22Rv1 (cell line): Measurements from ENCODE around the gene OCA2.
"Not testable (repeated sequence)": the region's sequence is repeated elsewhere in the genome, so short reads cannot be mapped to it uniquely, and the experiment has no call there.

ENCODE experiments used
- H3K27ac ChIP-seq: fragments of 450-650 bp; 2 replicates; pipeline ENCODE4 v1.5.1; 2017
- CTCF ChIP-seq: fragments of 450-650 bp; IDR thresholded peaks from 2 replicates; pipeline ENCODE4 v1.5.1; 2017; ENCODE audit warnings: mild to moderate bottlenecking
- ZFX ChIP-seq: fragments of 450-650 bp; IDR thresholded peaks from 2 replicates; pipeline ENCODE4 v1.6.1; 2017; ENCODE audit warnings: antibody characterized with exemption, borderline replicate concordance

The OCA2 gene

GRCh38 chr15:28098766-28099554, at the start of gene OCA2:
Gene OCA2 (minus strand): TSS chr15:28099315. CDS start chr15:28081874, 17,441 bp downstream.
- peak; percentile 66 for TF ChIP-seq CTCF
- no peak for TF ChIP-seq ZFX
- H3K27ac ChIP-seq: no peak within 1 kb of the TSS

GRCh38 chr15:28147801-28148200, 48.7 kb upstream of the OCA2 start:
- TF ChIP-seq CTCF (no peak), ZFX (no peak)
- H3K27ac ChIP-seq: no peak overlapping the region

- H3K27ac ChIP-seq: not testable (repeated sequence)
These were observed 46.3 kb upstream of the OCA2 start for GRCh38 chr15:28145419-28145818.

- no peak for TF ChIP-seq ZFX
- no peak for TF ChIP-seq CTCF
- H3K27ac ChIP-seq: no peak overlapping the region
These were observed 40.9 kb upstream of the OCA2 start for GRCh38 chr15:28140062-28140461.

GRCh38 chr15:28137408-28138039, 38.4 kb upstream of the OCA2 start:
- H3K27ac ChIP-seq: not testable (repeated sequence)

GRCh38 chr15:28136236-28136904, 37.3 kb upstream of the OCA2 start:
- H3K27ac ChIP-seq: not testable (repeated sequence)

GRCh38 chr15:28133281-28133680, 34.2 kb upstream of the OCA2 start:
- no peak overlapping the region for H3K27ac ChIP-seq
- TF ChIP-seq CTCF: no peak
- no peak for TF ChIP-seq ZFX

- TF ChIP-seq CTCF (no peak), ZFX (no peak)
These were observed 33.6 kb upstream of the OCA2 start for GRCh38 chr15:28132524-28133275.

More at GRCh38 chr15:28132524-28133275, 33.6 kb upstream of the OCA2 start:
- no peak overlapping the region for H3K27ac ChIP-seq
